H1 (cell line): ENCODE data around the gene ZDHHC3. TPM values are rescaled to one million over a fixed set of nuclear protein-coding genes. Genes with fewer than 3 reads are reported as not detected.

Experiments used
- CTCF ChIA-PET: fragments of 300-600 bp; sonication (Branson Sonifier 250); formaldehyde crosslinking; loops from one replicate; lab custom pipeline; 2021; ENCODE audit not compliant: partially characterized antibody; lab: Charles Lee
- POLR2A ChIA-PET: fragments of 300-600 bp; sonication (Branson Sonifier 250); formaldehyde crosslinking; loops from one replicate; lab custom pipeline; 2021; ENCODE audit warnings: inconsistent platforms; ENCODE audit not compliant: partially characterized antibody; lab: Charles Lee
- DNase-seq, 2 experiments: peaks; one replicate each; pipeline versions ENCODE4 v3.0.0 to v3.0.0-alpha.2; 2010 to 2022; ENCODE audit warnings: low spot score in 2 of 2, low read depth in 1 of 2, mixed read lengths in 1 of 2
- FAIRE-seq: peaks from 2 replicates; lab custom pipeline; 2011; peaks lifted over from hg19 to GRCh38; lab: Jason Lieb, UNC
- H2AFZ ChIP-seq: 2 replicates; pipeline ENCODE4 v1.8.1; 2012; ENCODE audit warnings: low read length, inconsistent platforms
- H2AK5ac ChIP-seq: 2 replicates; pipeline ENCODE4 v1.6.1; 2013; ENCODE audit warnings: low read depth, low read length
- H2BK120ac ChIP-seq: replicated peaks from 2 replicates; pipeline ENCODE3; 2013; ENCODE audit warnings: low read depth, low read length, inconsistent platforms
- H2BK12ac ChIP-seq: 2 replicates; pipeline ENCODE4 v1.6.1; 2013; ENCODE audit warnings: low read depth, low read length
- H2BK15ac ChIP-seq: 2 replicates; pipeline ENCODE4 v1.6.1; 2013; ENCODE audit warnings: low read length
- H2BK20ac ChIP-seq: 2 replicates; pipeline ENCODE4 v1.6.1; 2013; ENCODE audit warnings: low read length
- H2BK5ac ChIP-seq: 2 replicates; pipeline ENCODE4 v1.6.1; 2013; ENCODE audit warnings: low read depth, low read length
- H3K14ac ChIP-seq: 2 replicates; pipeline ENCODE4 v1.6.1; 2013; ENCODE audit warnings: inconsistent platforms; ENCODE audit not compliant: insufficient read length
- H3K18ac ChIP-seq: 2 replicates; pipeline ENCODE4 v1.6.1; 2013; ENCODE audit warnings: low read length; ENCODE audit errors: extremely low read depth
- H3K23ac ChIP-seq: 2 replicates; pipeline ENCODE4 v1.6.1; 2013; ENCODE audit warnings: inconsistent platforms; ENCODE audit not compliant: insufficient read length
- H3K23me2 ChIP-seq: 2 replicates; pipeline ENCODE4 v1.6.1; 2013; ENCODE audit warnings: low read depth, low read length
- H3K27ac ChIP-seq: 2 replicates; pipeline ENCODE4 v1.6.1; 2011; ENCODE audit warnings: low read depth, low read length, inconsistent platforms
- H3K27me3 ChIP-seq, 4 experiments: replicated peaks in 1 of 4; 1 replicate in 1 of 4; 2 replicates in 3 of 4; pipeline versions ENCODE4 v1.6.1 to v1.8.1; 2011 to 2013; ENCODE audit warnings: low read length in 3 of 4, mild to moderate bottlenecking in 3 of 4, inconsistent platforms in 2 of 4, mixed read lengths in 2 of 4, moderate library complexity in 1 of 4; ENCODE audit not compliant: control insufficient read depth in 3 of 4, insufficient read depth in 3 of 4; ENCODE audit errors: extremely low read depth in 1 of 4
- H3K36me3 ChIP-seq, 4 experiments: 2 replicates each; pipeline versions ENCODE4 v1.6.1 to v1.8.1; 2011 to 2013; ENCODE audit warnings: mild to moderate bottlenecking in 4 of 4, low read length in 3 of 4, moderate library complexity in 2 of 4, control low read depth in 1 of 4, inconsistent platforms in 1 of 4; ENCODE audit not compliant: insufficient read depth in 4 of 4, control insufficient read depth in 2 of 4
- H3K4ac ChIP-seq: replicated peaks from 2 replicates; pipeline ENCODE3; 2013; ENCODE audit warnings: low read length, low read depth, mixed read lengths, inconsistent platforms; ENCODE audit not compliant: insufficient read length
- H3K4me1 ChIP-seq, 4 experiments: replicated peaks in 1 of 4; 1 replicate in 1 of 4; 2 replicates in 3 of 4; pipeline versions ENCODE4 v1.6.1 to v1.8.1; 2011 to 2013; ENCODE audit warnings: low read length in 3 of 4, inconsistent platforms in 2 of 4, mixed read lengths in 1 of 4; ENCODE audit not compliant: insufficient read depth in 4 of 4, control insufficient read depth in 3 of 4
- H3K4me2 ChIP-seq, 2 experiments: 2 replicates each; pipeline versions ENCODE4 v1.6.1 to v1.8.1; 2011 to 2013; ENCODE audit warnings: low read depth in 2 of 2, low read length in 2 of 2, control low read depth in 1 of 2, inconsistent platforms in 1 of 2, mild to moderate bottlenecking in 1 of 2; ENCODE audit not compliant: insufficient read depth in 1 of 2
- H3K4me3 ChIP-seq, 4 experiments: fragments of 200-600, 300-600 bp in 1 of 4; sonication (generic), shearing (Covaris generic), sonication (Bioruptor Twin) in 1 of 4; 2 replicates each; pipeline versions ENCODE4 v1.5.1 to v1.8.1; 2011 to 2016; ENCODE audit warnings: low read length in 4 of 4, low read depth in 3 of 4, control low read depth in 2 of 4, inconsistent platforms in 2 of 4, mild to moderate bottlenecking in 2 of 4, mixed read lengths in 1 of 4, moderate library complexity in 1 of 4; ENCODE audit not compliant: insufficient read depth in 2 of 4; ENCODE audit errors: extremely low read depth in 1 of 4
- H3K56ac ChIP-seq: replicated peaks from 2 replicates; pipeline ENCODE3; 2013; ENCODE audit warnings: low read depth, mild to moderate bottlenecking, mixed read lengths, low read length, inconsistent platforms; ENCODE audit not compliant: insufficient read length
- H3K79me1 ChIP-seq: 2 replicates; pipeline ENCODE4 v1.6.1; 2013; ENCODE audit warnings: low read depth, low read length, control low read depth
- H3K79me2 ChIP-seq, 2 experiments: 2 replicates each; pipeline versions ENCODE4 v1.6.1 to v1.8.1; 2012 to 2013; ENCODE audit warnings: low read length in 2 of 2, mild to moderate bottlenecking in 2 of 2, inconsistent platforms in 1 of 2; ENCODE audit not compliant: insufficient read depth in 2 of 2, control insufficient read depth in 1 of 2
- H3K9ac ChIP-seq, 4 experiments: replicated peaks in 1 of 4; 1 replicate in 1 of 4; 2 replicates in 3 of 4; pipeline versions ENCODE4 v1.6.1 to v1.8.1; 2011 to 2013; ENCODE audit warnings: low read depth in 3 of 4, low read length in 3 of 4, control low read depth in 2 of 4, mild to moderate bottlenecking in 2 of 4, moderate library complexity in 2 of 4, inconsistent platforms in 1 of 4; ENCODE audit errors: extremely low read depth in 1 of 4
- H3K9me3 ChIP-seq, 2 experiments: 2 replicates each; pipeline versions ENCODE4 v1.6.1 to v1.8.1; 2012 to 2013; ENCODE audit warnings: mild to moderate bottlenecking in 2 of 2, moderate library complexity in 2 of 2, control low read depth in 1 of 2, inconsistent platforms in 1 of 2, low read depth in 1 of 2, low read length in 1 of 2, mixed read lengths in 1 of 2; ENCODE audit not compliant: insufficient read depth in 2 of 2
- H4K20me1 ChIP-seq, 2 experiments: replicated peaks in 1 of 2; 2 replicates each; pipeline versions ENCODE3 to v1.8.1; 2011 to 2013; ENCODE audit warnings: inconsistent platforms in 2 of 2, low read length in 2 of 2, mild to moderate bottlenecking in 1 of 2; ENCODE audit not compliant: insufficient read depth in 2 of 2, control insufficient read depth in 1 of 2
- H4K5ac ChIP-seq: 2 replicates; pipeline ENCODE4 v1.6.1; 2013; ENCODE audit warnings: low read length, low read depth, mixed read lengths, inconsistent platforms; ENCODE audit not compliant: insufficient read length
- H4K8ac ChIP-seq: 2 replicates; pipeline ENCODE4 v1.8.0; 2013; ENCODE audit warnings: mild to moderate bottlenecking, moderate library complexity, low read length, inconsistent platforms; ENCODE audit not compliant: insufficient read depth; ENCODE audit errors: extremely low read depth
- H4K91ac ChIP-seq: replicated peaks from 2 replicates; pipeline ENCODE3; 2013; ENCODE audit warnings: low read length, mixed read lengths, inconsistent platforms; ENCODE audit not compliant: insufficient read length
- BACH1 ChIP-seq: IDR thresholded peaks from 2 replicates; pipeline ENCODE4 v1.6.1; 2012; ENCODE audit warnings: low read length, improper control_type of control experiment
- EP300 ChIP-seq, 2 experiments: IDR thresholded peaks; 1 replicate in 1 of 2; 2 replicates in 1 of 2; pipeline ENCODE4 v1.6.1; 2011 to 2012; ENCODE audit warnings: low read depth in 2 of 2, low read length in 2 of 2, mild to moderate bottlenecking in 2 of 2, borderline replicate concordance in 1 of 2, inconsistent platforms in 1 of 2, moderate library complexity in 1 of 2
- SIRT6 ChIP-seq: IDR thresholded peaks from one replicate; pipeline ENCODE4 v1.7.1; 2012; ENCODE audit warnings: low read length, inconsistent platforms
- WGBS, 2 experiments: shearing (Covaris generic) in 1 of 2; methylation state at CpG; one replicate each; pipeline versions ENCODE4 v1.1.6 to v1.1.7; 2013 to 2015; ENCODE audit warnings: low lambda C conversion rate in 2 of 2, mixed read lengths in 2 of 2, inconsistent platforms in 1 of 2, low coverage in 1 of 2, missing lambda C conversion rate in 1 of 2; ENCODE audit not compliant: insufficient replicate concordance in 2 of 2, insufficient coverage in 1 of 2, insufficient read length in 1 of 2; ENCODE audit errors: extremely low coverage in 1 of 2, missing lambda C conversion rate in 1 of 2; 5-methylcytosine and 5-hydroxymethylcytosine counted together
- polyA plus RNA-seq, 7 experiments: library from polyadenylated mRNA; depleted of rRNA in 3 of 7; stranded (reverse) in 5 of 7; unstranded in 2 of 7; fragments of >200 nt in 5 of 7; fragments of 200-250 nt in 2 of 7; gene quantifications; 1 replicate in 5 of 7; 2 replicates in 1 of 7; 4 replicates in 1 of 7; pipeline versions ENCODE4 v1.2.1 to v1.2.3, GENCODE V29; 2011 to 2013; ENCODE audit warnings: missing spikeins in 2 of 7, mixed read lengths in 2 of 7
- total RNA-seq: library from RNA; stranded (reverse); fragmentation: NEBNext Ultra II Directional; extraction: Animal tissue kit (Norgen Biotek cat#: 25700); gene quantifications from 2 replicates; pipeline ENCODE4 v1.2.1, GENCODE V29; 2021

Gene ZDHHC3
- total and polyA plus RNA-seq, 2 of the 8 experiments (the other 6 are each of a cell fraction or from before 2014, with no cell fraction given) = 77.4 to 88.7 TPM

GRCh38 chr3:44963571-44964325 lies 12.2 kb downstream of the ZDHHC3 start:
- no peak overlapping the region for H2BK15ac ChIP-seq
- H3K4me2 ChIP-seq = no peak overlapping the region
- H2AFZ ChIP-seq = no peak overlapping the region
- H3K27ac ChIP-seq = no peak overlapping the region
- no peak overlapping the region for H3K9ac ChIP-seq
- H3K4me1 ChIP-seq = no peaks in the 10 kb centered on the region
- H3K18ac ChIP-seq = no peak overlapping the region
- H3K23me2 ChIP-seq = no peaks in the 10 kb centered on the region
- no peak overlapping the region for H2AK5ac ChIP-seq
- no peak overlapping the region for H2BK20ac ChIP-seq
- H3K56ac ChIP-seq = no peak overlapping the region
- H3K9me3 ChIP-seq = no peaks in the 10 kb centered on the region
- no peak overlapping the region for H3K4me3 ChIP-seq
- no peak overlapping the region for H2BK120ac ChIP-seq
- FAIRE-seq = no peak
- H3K4ac ChIP-seq = no peak overlapping the region
- no peak overlapping the region for H3K14ac ChIP-seq
- POLR2A ChIA-PET = interaction anchor here (5.2 kb wide), 1 partner anchor 13 kb away, joined by 34 read pairs; the partner anchor contains the start of genes EXOSC7 and ZDHHC3
- no peak overlapping the region for H3K23ac ChIP-seq
- TF ChIP-seq SIRT6 (no peak), BACH1 (no peak), EP300 (IDR thresholded peaks at IDR 0.05; ENCODE audit: borderline replicate concordance in 1 of 2, low read depth in 2 of 2, low read length in 2 of 2) (no peak)
- peaks cover 6 to 88% of the 10 kb centered on the region in 2 experiments for H3K79me2 ChIP-seq
- no peak overlapping the region for H2BK12ac ChIP-seq
- H3K79me1 ChIP-seq = peaks cover 9% of the 10 kb centered on the region
- peaks cover 0 to 4% of the 10 kb centered on the region in 2 experiments for H4K20me1 ChIP-seq
- H4K8ac ChIP-seq = no peak overlapping the region
- no peaks in the 10 kb centered on the region for H3K36me3 ChIP-seq
- no peak for DNase-seq
- H4K5ac ChIP-seq = no peak overlapping the region
- no peak overlapping the region for H4K91ac ChIP-seq
- 85% methylated on average over 4 of the region's 4 CpGs; no CpG with 5 or more reads in 1 of the 2 experiments for WGBS, 2 experiments
- no peak overlapping the region for H2BK5ac ChIP-seq
- CTCF ChIA-PET = interaction anchor here (0.9 to 1.4 kb wide), 3 partner anchors 9 to 49 kb away, joined by 3 to 5 read pairs (median 4); no protein-coding TSS in a partner anchor
- peaks cover 0 to 1% (median 0%) of the 10 kb centered on the region in 4 experiments; a peak in 1 of 7 replicates for H3K27me3 ChIP-seq
